Keratinocyte (primary cell): Measurements from ENCODE around the gene SCGB1A1. TPM values are rescaled to one million over a fixed set of nuclear protein-coding genes. Genes with fewer than 3 reads are reported as not detected.

Experiments used
- DNase-seq: peaks from one replicate; pipeline ENCODE4 v3.0.0-alpha.2; 2011; ENCODE audit warnings: low read depth, missing footprints, low spot score
- FAIRE-seq: peaks from 2 replicates; lab custom pipeline; 2011; peaks lifted over from hg19 to GRCh38; lab: Jason Lieb, UNC
- H2AFZ ChIP-seq: 2 replicates; pipeline ENCODE4 v1.6.0; 2012; ENCODE audit warnings: low read length, control low read depth, inconsistent platforms; ENCODE audit not compliant: control insufficient read depth
- H3K27ac ChIP-seq: 2 replicates; pipeline ENCODE4 v1.5.1; 2011; ENCODE audit warnings: low read length; ENCODE audit not compliant: control insufficient read depth, insufficient read depth
- H3K27me3 ChIP-seq: 3 replicates; pipeline ENCODE4 v1.6.0; 2011; ENCODE audit warnings: low read length; ENCODE audit not compliant: control insufficient read depth, insufficient read depth; ENCODE audit errors: extremely low read depth
- H3K36me3 ChIP-seq, 2 experiments: 2 replicates in 1 of 2; 3 replicates in 1 of 2; pipeline ENCODE4 v1.5.1; 2011; ENCODE audit warnings: low read length in 2 of 2, mild to moderate bottlenecking in 1 of 2; ENCODE audit not compliant: control insufficient read depth in 2 of 2, insufficient read depth in 2 of 2; ENCODE audit errors: extremely low read depth in 1 of 2
- H3K4me1 ChIP-seq: 3 replicates; pipeline ENCODE4 v1.5.1; 2011; ENCODE audit warnings: low read length; ENCODE audit not compliant: control insufficient read depth, insufficient read depth; ENCODE audit errors: extremely low read depth
- H3K4me2 ChIP-seq: 3 replicates; pipeline ENCODE4 v1.6.0; 2011; ENCODE audit warnings: low read depth, low read length; ENCODE audit not compliant: control insufficient read depth, insufficient read depth; ENCODE audit errors: extremely low read depth
- H3K4me3 ChIP-seq, 3 experiments: fragments of 200-600 bp in 1 of 3; sonication (generic) in 1 of 3; 2 replicates in 2 of 3; 3 replicates in 1 of 3; pipeline ENCODE4 v1.5.1; 2011 to 2016; ENCODE audit warnings: low read length in 3 of 3, mild to moderate bottlenecking in 3 of 3, control low read depth in 2 of 3, inconsistent platforms in 1 of 3, low read depth in 1 of 3, mixed read lengths in 1 of 3, mixed run types in 1 of 3, moderate library complexity in 1 of 3; ENCODE audit not compliant: control insufficient read depth in 2 of 3, insufficient read depth in 2 of 3; ENCODE audit errors: extremely low read depth in 1 of 3
- H3K79me2 ChIP-seq: 2 replicates; pipeline ENCODE4 v1.6.0; 2012; ENCODE audit warnings: low read length; ENCODE audit not compliant: control insufficient read depth, insufficient read depth
- H3K9ac ChIP-seq: 3 replicates; pipeline ENCODE4 v1.6.0; 2011; ENCODE audit warnings: low read length; ENCODE audit not compliant: control insufficient read depth, insufficient read depth; ENCODE audit errors: extremely low read depth
- H3K9me1 ChIP-seq: 3 replicates; pipeline ENCODE4 v1.6.0; 2011; ENCODE audit warnings: low read length; ENCODE audit not compliant: control insufficient read depth, insufficient read depth; ENCODE audit errors: extremely low read depth
- H3K9me3 ChIP-seq: 2 replicates; pipeline ENCODE4 v1.5.1; 2012; ENCODE audit warnings: low read depth, low read length; ENCODE audit not compliant: control insufficient read depth
- H4K20me1 ChIP-seq: 3 replicates; pipeline ENCODE4 v1.6.0; 2011; ENCODE audit warnings: low read length; ENCODE audit not compliant: control insufficient read depth, insufficient read depth; ENCODE audit errors: extremely low read depth
- EZH2 ChIP-seq: IDR thresholded peaks from one replicate; pipeline ENCODE4 v1.6.1; 2012; ENCODE audit warnings: inconsistent platforms, mild to moderate bottlenecking, low read length, moderate library complexity
- dilution Hi-C: fragments of 300-500 bp; cut with MboI; formaldehyde crosslinking; loops from one replicate; pipeline ENCODE4 v1.7.0; 2020; ENCODE audit warnings: low sequenced_read_pairs; ENCODE audit not compliant: extremely low pct_ligation_motif_present
- polyA plus RNA-seq, 5 experiments: library from polyadenylated mRNA; depleted of rRNA in 3 of 5; stranded (reverse) in 3 of 5; stranded (forward) in 1 of 5; unstranded in 1 of 5; fragments of >200 nt; gene quantifications; 1 replicate in 1 of 5; 2 replicates in 3 of 5; 3 replicates in 1 of 5; pipeline versions ENCODE4 v1.2.1 to v1.2.3, GENCODE V29; 2011 to 2012; ENCODE audit warnings: missing spikeins in 2 of 5, low read depth in 1 of 5, low replicate concordance in 1 of 5
- TF ChIP-seq, protein P1 (sequence below), 3 experiments: IDR thresholded peaks in 1 of 3; conservative IDR thresholded peaks in 1 of 3; optimal IDR thresholded peaks in 1 of 3; 2 replicates in 2 of 3; 3 replicates in 1 of 3; pipeline versions ENCODE3 to v1.5.1; 2011; ENCODE audit warnings: low read length in 3 of 3, mild to moderate bottlenecking in 3 of 3, moderate library complexity in 2 of 3, control low read depth in 1 of 3, inconsistent platforms in 1 of 3; ENCODE audit not compliant: insufficient read depth in 2 of 3; ENCODE audit errors: extremely low read depth in 1 of 3

Gene SCGB1A1
- polyA plus RNA-seq, 1 donor (not counting 4 experiments of a cell fraction or from before 2014, with no cell fraction given): not detected

DNA sequence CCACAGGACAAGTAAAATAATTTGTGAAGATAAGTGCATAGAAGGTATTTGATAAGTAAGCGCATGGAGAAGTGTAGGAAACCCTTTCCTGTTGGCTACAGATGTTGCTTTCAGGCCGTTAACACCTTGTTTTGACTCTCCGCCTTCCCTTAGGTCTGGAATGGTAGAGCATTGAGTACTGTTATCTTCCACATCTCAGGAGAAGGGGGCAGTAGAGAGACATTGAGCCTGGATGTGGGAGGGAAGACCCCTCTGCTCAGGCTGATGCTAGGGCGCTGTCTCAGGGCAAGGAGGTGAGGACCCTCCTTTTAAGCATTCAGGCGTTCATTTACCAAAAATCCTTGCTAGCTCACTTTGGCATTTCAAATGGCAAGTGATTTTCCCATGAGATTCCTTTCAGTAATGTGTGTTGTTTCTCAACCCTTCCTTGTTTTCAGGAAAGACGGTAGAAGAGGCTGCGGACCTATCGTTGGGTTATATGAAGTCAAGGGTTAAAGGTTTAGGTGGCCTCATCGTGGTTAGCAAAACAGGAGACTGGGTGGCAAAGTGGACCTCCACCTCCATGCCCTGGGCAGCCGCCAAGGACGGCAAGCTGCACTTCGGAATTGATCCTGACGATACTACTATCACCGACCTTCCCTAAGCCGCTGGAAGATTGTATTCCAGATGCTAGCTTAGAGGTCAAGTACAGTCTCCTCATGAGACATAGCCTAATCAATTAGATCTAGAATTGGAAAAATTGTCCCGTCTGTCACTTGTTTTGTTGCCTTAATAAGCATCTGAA, 27.0 kb upstream of the SCGB1A1 start:
- no peak for FAIRE-seq
- Histone ChIP-seq H3K4me1 (peaks cover 8% of the 10 kb centered on the region), H3K36me3 (no peaks in the 10 kb centered on the region), H3K9ac (no peak overlapping the region), H3K27me3 (no peaks in the 10 kb centered on the region), H2AFZ (no peak overlapping the region), H3K9me3 (no peaks in the 10 kb centered on the region), H3K9me1 (no peaks in the 10 kb centered on the region), H3K4me3 (no peak overlapping the region), H3K27ac (no peak overlapping the region), H3K4me2 (no peak overlapping the region), H4K20me1 (no peaks in the 10 kb centered on the region), H3K79me2 (no peaks in the 10 kb centered on the region)
- no peak for DNase-seq
- dilution Hi-C loops: no loop called here
- TF ChIP-seq, protein P1, sequence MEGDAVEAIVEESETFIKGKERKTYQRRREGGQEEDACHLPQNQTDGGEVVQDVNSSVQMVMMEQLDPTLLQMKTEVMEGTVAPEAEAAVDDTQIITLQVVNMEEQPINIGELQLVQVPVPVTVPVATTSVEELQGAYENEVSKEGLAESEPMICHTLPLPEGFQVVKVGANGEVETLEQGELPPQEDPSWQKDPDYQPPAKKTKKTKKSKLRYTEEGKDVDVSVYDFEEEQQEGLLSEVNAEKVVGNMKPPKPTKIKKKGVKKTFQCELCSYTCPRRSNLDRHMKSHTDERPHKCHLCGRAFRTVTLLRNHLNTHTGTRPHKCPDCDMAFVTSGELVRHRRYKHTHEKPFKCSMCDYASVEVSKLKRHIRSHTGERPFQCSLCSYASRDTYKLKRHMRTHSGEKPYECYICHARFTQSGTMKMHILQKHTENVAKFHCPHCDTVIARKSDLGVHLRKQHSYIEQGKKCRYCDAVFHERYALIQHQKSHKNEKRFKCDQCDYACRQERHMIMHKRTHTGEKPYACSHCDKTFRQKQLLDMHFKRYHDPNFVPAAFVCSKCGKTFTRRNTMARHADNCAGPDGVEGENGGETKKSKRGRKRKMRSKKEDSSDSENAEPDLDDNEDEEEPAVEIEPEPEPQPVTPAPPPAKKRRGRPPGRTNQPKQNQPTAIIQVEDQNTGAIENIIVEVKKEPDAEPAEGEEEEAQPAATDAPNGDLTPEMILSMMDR (optimal IDR thresholded peaks at IDR 0.05 in 1 of 3, IDR thresholded peaks at IDR 0.05 in 1 of 3, conservative IDR thresholded peaks at IDR 0.05 in 1 of 3; ENCODE audit: extremely low read depth in 1 of 3, insufficient read depth in 2 of 3, low read length in 3 of 3): no peak
- TF ChIP-seq EZH2: no peak

DNA sequence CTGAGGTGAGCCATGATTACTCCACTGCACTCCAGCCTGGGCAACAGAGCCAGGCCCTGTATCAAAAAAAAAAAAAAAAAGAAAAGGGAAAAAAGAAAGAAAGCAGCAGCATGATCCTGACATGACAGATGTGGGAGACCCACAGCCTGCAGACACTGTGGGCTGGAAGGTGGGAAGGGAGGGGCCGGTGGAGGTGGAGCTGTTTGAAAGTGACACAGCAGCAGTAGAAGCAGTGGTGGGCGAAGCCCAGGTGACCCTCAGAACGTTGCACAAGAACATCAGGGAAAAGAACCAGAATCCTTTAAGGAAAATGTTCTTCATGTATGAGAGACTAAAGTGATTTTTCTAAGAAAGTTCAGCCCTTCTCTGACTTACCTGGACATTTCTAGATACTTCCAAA, 26.3 kb upstream of the SCGB1A1 start:
- no peaks in the 10 kb centered on the region for H3K9me3 ChIP-seq
- no peaks in the 10 kb centered on the region for H3K27me3 ChIP-seq
- H3K4me3 ChIP-seq: no peak overlapping the region
- no peak overlapping the region for H3K9ac ChIP-seq
- no peak for TF ChIP-seq EZH2
- TF ChIP-seq, protein P1 (optimal IDR thresholded peaks at IDR 0.05 in 1 of 3, IDR thresholded peaks at IDR 0.05 in 1 of 3, conservative IDR thresholded peaks at IDR 0.05 in 1 of 3; ENCODE audit: extremely low read depth in 1 of 3, insufficient read depth in 2 of 3, low read length in 3 of 3): no peak
- dilution Hi-C loops: no loop called here
- FAIRE-seq (no peak), DNase-seq (no peak)
- H3K9me1 ChIP-seq: no peaks in the 10 kb centered on the region
- H2AFZ ChIP-seq: no peak overlapping the region
- peaks cover 8% of the 10 kb centered on the region for H3K4me1 ChIP-seq
- no peak overlapping the region for H3K4me2 ChIP-seq
- no peaks in the 10 kb centered on the region for H4K20me1 ChIP-seq
- H3K27ac ChIP-seq: no peak overlapping the region
- no peaks in the 10 kb centered on the region for H3K36me3 ChIP-seq
- H3K79me2 ChIP-seq: no peaks in the 10 kb centered on the region
